HG02973 (cell line): ENCODE results near the gene TPST2.
A peak's percentile ranks its signal among the peaks of the same experiment; 100 is the strongest.
"Not testable (repeated sequence)": the region's sequence is repeated elsewhere in the genome, so short reads cannot be mapped to it uniquely, and the experiment has no call there.

Experiments used
- ATAC-seq: cut with Tn5 transposase; IDR thresholded peaks from one replicate; pipeline ENCODE4 v1.9.1; 2021; ENCODE audit warnings: moderate library complexity; ENCODE audit not compliant: unreplicated experiment

The TPST2 gene

GRCh38 chr22:26536056-26536761 lies 53.7 kb downstream of the TPST2 start:
- ATAC-seq, result no peak

GRCh38 chr22:26535603-26535908 lies 54.4 kb downstream of the TPST2 start:
- no peak for ATAC-seq

- no peak for ATAC-seq
Observed at GRCh38 chr22:26534874-26535602, 54.9 kb downstream of the TPST2 start.

DNA sequence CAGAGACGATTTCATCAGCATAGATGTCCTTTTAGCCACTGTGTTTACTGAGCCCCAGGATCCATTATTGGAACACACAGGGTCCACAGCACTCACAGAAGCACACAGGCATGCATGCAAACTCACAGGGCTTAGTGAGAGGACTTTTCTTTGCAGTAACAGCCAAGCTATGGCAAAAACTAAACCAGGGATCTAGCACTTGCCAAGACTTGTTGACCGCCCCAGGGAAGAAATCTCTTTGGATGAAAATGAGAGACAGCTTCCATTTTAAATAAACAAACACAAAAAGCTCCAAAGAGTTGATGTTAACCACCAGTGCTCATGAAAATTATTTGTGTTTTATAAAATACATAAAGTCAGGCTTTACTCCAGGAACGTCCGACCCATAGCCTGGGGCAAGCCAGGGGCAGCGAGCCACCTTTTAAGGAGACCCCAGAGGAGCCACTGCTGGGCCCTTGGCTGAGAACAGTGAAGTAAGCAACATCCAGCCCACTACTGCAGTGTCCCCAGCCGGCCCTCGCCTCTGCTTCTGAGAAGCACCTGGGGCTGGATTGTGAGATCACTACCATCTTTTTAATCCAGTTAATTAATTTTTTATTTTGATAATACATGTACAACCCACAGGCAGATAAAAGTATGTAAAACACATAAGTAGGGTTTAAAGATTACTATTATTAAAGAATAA lies 55.6 kb downstream of the TPST2 start:
- no peak for ATAC-seq

GRCh38 chr22:26529345-26529744 lies 60.6 kb downstream of the TPST2 start:
- ATAC-seq, result no peak

GRCh38 chr22:26528518-26528917 lies 61.4 kb downstream of the TPST2 start:
- not testable (repeated sequence) for ATAC-seq

DNA sequence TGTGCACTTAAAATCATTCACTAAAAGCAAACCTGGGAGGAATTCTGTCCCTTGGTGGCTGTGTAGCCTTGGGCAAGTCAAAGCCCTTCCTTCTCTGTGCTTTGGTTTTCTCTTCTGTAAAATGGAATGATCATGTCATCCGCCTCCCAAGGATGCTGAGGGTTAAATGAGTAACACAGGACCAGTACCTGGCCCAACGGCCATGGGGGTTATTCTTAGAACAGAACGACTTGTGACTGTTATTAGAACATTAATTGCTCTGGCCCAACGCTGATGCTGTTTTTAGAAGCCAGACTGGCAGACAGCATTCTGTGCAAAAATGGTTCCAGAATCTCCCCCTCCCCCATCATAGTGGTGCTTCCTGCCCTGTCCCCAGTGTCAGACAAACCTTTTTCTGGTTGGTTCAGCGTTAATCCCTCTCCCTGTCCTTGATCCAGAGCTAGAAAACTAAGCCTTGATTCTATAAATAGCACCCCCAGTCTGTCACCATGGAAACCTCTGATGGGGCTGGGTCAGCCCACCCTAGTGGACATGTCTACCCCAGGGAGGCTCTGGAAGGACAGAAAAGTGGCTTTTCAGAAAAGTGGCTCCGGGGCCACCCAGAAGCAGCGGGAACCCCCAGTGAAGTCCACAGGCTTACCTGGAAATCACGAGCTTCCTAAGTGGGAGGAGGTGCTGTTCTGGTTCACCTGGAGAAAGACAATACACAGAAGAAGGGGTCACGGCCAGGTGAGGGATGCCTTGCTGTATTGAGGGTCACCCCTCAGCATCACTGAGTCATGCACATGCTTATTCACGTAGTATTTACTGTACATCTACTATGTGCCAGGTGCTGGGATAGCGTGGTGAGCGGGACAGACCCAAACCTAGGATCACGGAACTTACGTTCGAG lies 62.1 kb downstream of the TPST2 start:
- ATAC-seq, result no peak

DNA sequence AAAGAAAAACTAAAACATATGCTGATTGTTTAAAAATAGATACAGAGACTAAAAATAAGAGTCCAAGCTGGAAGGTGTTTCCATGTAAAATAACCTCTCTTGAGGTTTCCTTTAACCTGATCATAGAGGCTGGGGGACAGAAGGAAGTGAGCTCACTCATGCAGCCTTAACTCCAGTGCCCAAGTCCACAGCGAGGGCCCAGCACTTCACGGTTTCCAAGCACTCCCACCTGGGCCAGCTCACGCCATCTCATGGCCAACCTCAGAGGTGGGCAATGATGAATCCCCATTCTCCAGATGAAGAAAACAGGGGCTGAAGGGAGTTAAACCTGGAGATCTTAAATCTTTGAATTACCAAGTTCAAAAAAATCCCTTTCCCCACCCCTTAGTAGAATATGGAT lies 62.8 kb downstream of the TPST2 start:
- ATAC-seq, result no peak

GRCh38 chr22:26525946-26526564 lies 63.9 kb downstream of the TPST2 start:
- ATAC-seq, result no peak

GRCh38 chr22:26524870-26525269 lies 65.1 kb downstream of the TPST2 start:
- ATAC-seq, result no peak

DNA sequence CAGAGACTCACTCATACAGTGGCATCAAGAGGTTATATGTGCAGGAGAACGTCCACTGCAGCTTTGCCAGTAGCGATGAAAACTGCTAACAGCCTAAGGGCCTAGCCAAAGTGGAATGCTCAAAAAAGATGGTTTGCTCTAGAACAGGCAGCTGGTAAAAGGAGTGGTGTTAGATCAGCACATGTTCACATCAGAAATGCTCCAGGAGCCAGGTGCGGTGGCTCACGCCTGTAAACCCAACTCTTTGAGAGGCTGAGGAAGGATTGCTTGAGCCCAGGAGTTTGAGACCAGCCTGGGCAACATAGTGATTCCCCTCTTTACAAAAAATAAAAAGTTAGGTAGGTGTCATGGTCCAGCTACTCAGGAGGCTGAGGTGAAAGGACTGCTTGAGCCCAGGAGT lies 67.3 kb downstream of the TPST2 start:
- no peak for ATAC-seq

- no peak for ATAC-seq
Observed at GRCh38 chr22:26522012-26522411, 67.9 kb downstream of the TPST2 start.

- ATAC-seq, result no peak
Observed at GRCh38 chr22:26517429-26517828, 72.5 kb downstream of the TPST2 start.

DNA sequence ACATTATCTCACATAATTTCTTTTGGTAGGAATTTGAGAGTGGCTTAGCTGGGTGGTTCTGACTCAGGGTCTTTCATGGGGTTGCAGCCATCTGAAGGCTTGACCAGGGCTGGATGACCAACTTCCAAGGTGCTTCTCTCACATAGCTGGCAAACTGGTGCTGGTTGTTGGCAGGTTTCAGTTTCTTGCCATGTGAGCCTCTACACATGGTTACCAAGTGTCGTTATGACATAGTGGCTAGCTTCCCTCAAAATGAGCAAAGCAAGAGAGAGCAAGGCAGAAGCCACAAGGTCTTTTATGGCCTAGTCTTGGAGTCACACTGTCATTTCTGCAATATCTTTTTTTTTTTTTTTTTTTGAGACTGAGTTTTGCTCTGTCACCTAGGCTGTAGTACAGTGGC lies 73.4 kb downstream of the TPST2 start:
- ATAC-seq, result no peak

DNA sequence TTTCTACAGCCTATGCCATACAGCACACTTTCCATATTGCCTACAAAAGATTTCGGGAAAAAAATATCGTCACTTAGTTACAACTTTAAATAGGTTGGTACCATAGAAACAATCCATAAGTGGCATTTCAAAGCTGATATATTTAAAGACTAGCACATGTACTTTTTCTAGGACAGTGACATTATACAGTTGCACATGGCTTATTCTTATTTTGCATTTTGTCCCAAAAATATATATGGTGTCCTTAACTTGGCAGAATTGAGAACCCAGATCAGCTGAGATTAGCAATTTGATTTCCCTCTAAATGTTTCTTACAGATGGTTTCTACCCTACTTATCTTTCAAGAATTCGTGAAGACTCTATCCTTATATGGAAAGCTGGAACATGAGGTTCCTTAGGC lies 74.0 kb downstream of the TPST2 start:
- no peak for ATAC-seq

DNA sequence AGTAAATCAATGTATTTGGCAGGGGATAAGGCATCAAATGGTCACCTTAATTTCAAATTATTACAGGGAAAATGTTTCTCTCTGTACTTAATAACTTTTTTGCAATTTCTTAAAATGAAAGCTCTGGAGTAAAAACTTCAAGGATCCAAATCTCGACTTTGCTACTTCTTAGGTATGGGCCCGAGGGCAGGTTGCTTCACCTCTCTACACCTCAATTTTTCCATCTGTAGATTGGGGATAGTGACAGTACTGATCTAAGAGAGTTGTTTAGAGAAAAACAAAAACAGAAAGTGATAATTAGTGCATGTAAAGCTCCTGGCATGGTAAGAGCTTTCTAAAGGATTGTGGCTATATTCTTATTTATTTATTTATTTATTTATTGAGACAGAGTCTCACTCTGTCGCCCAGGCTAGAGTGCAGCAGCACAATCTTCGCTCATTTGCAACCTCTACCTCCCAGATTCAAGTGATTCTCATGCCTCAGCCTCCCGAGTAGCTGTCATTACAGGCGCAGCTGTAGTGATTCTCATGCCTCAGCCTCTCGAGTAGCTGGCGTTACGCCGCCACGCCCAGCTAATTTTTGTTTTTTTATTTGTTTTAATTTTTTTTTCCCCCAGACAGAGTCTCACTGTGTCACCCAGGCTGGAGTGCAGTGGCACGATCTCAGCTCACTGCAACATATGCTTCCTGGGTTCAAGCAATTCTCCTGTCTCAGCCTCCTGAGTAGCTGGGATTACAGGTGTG lies 75.3 kb downstream of the TPST2 start:
- ATAC-seq, result no peak

- ATAC-seq, result no peak
Observed at GRCh38 chr22:26513838-26514237, 76.1 kb downstream of the TPST2 start.

- ATAC-seq, result peak; percentile 89
Observed at GRCh38 chr22:26512149-26512793, 77.7 kb downstream of the TPST2 start, which contains the start of gene TFIP11. TSS of gene TFIP11 (minus strand) at chr22:26512473. CDS start at chr22:26510272, 2,201 bp downstream.

GRCh38 chr22:26508148-26508547 lies 81.8 kb downstream of the TPST2 start:
- no peak for ATAC-seq
